Transverse colon (tissue), 3 donors: ENCODE data around the gene LRRC37A.
"Not testable (repeated sequence)": the region's sequence is repeated elsewhere in the genome, so short reads cannot be mapped to it uniquely, and the experiment has no call there.

ENCODE experiments used
- EP300 ChIP-seq: sonication (generic); formaldehyde crosslinking; IDR thresholded peaks from one replicate; pipeline ENCODE4 v1.6.1; 2017; ENCODE audit warnings: antibody characterized with exemption, low read depth
- POLR2A ChIP-seq: fragments of 450-650 bp; IDR thresholded peaks from one replicate; pipeline ENCODE4 v1.6.1; 2016; ENCODE audit warnings: antibody characterized with exemption, mild to moderate bottlenecking, moderate library complexity
- TF ChIP-seq, protein P1 (sequence below), 5 experiments: fragments of 200-600 bp in 3 of 5; fragments of 450-650 bp in 2 of 5; sonication (generic) in 3 of 5; IDR thresholded peaks; 1 replicate in 2 of 5; 2 replicates in 3 of 5; pipeline ENCODE4 v1.5.1; 2016 to 2017; ENCODE audit warnings: antibody characterized with exemption in 5 of 5, inconsistent platforms in 3 of 5, mild to moderate bottlenecking in 2 of 5, moderate library complexity in 1 of 5

DNA sequence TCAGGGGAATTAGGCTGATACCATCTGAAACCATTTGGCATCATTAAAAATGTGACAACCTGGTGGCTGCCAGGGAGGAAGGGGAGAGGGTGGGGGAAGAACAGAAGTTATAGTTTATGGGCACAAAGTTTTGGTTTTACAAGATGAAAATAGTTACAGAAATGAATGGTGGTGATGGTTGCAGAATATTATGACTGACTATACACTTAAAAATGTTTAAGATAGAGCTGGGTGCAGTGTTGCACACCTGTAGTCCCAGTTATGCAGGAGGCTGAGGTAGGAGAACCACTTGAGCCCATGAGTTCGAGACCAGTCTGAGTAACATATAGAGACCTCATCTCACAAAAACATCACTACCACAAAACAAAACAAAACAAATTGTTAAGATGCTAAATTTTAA, 54.1 kb downstream of the LRRC37A start:
- TF ChIP-seq EP300, POLR2A: not testable (repeated sequence)
- TF ChIP-seq, protein P1, sequence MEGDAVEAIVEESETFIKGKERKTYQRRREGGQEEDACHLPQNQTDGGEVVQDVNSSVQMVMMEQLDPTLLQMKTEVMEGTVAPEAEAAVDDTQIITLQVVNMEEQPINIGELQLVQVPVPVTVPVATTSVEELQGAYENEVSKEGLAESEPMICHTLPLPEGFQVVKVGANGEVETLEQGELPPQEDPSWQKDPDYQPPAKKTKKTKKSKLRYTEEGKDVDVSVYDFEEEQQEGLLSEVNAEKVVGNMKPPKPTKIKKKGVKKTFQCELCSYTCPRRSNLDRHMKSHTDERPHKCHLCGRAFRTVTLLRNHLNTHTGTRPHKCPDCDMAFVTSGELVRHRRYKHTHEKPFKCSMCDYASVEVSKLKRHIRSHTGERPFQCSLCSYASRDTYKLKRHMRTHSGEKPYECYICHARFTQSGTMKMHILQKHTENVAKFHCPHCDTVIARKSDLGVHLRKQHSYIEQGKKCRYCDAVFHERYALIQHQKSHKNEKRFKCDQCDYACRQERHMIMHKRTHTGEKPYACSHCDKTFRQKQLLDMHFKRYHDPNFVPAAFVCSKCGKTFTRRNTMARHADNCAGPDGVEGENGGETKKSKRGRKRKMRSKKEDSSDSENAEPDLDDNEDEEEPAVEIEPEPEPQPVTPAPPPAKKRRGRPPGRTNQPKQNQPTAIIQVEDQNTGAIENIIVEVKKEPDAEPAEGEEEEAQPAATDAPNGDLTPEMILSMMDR (IDR thresholded peaks at IDR 0.05) = not testable (repeated sequence)
